Neural cell (in vitro differentiated cells): ENCODE results near the gene NTRK1. TPM values are rescaled to one million over a fixed set of nuclear protein-coding genes. Genes with fewer than 3 reads are reported as not detected.

Experiments
- H2AFZ ChIP-seq: fragments of 200-600, 300-800 bp; sonication (generic), shearing (Covaris generic); 2 replicates; pipeline ENCODE4 v1.6.0; 2014; ENCODE audit warnings: low read depth, mild to moderate bottlenecking, antibody characterized with exemption, low read length, moderate library complexity
- H3F3A ChIP-seq: fragments of 200-600 bp; shearing (Covaris generic); 2 replicates; pipeline ENCODE4 v1.6.1; 2016; ENCODE audit warnings: mild to moderate bottlenecking, moderate library complexity, mixed read lengths, antibody characterized with exemption, low read length; ENCODE audit not compliant: insufficient read depth, poor library complexity, severe bottlenecking
- H3K27ac ChIP-seq: fragments of 200-600, 300-800 bp; sonication (generic), shearing (Covaris generic); 2 replicates; pipeline ENCODE4 v1.5.1; 2014; ENCODE audit warnings: mild to moderate bottlenecking, low read length, moderate library complexity
- H3K27me3 ChIP-seq: fragments of 300-800, 200-600 bp; sonication (generic), shearing (Covaris generic); 2 replicates; pipeline ENCODE4 v1.6.0; 2014; ENCODE audit warnings: mild to moderate bottlenecking, low read depth, low read length, moderate library complexity; ENCODE audit not compliant: insufficient read depth
- H3K36me3 ChIP-seq: fragments of 300-800, 200-600 bp; sonication (generic), shearing (Covaris generic); 2 replicates; pipeline ENCODE4 v1.5.1; 2014; ENCODE audit warnings: mild to moderate bottlenecking, antibody characterized with exemption, low read length, moderate library complexity; ENCODE audit not compliant: insufficient read depth
- H3K4me2 ChIP-seq: fragments of 300-800, 200-600 bp; sonication (generic), shearing (Covaris generic); 2 replicates; pipeline ENCODE4 v1.6.0; 2014; ENCODE audit warnings: mild to moderate bottlenecking, low read length
- H3K4me3 ChIP-seq: fragments of 300-800, 200-600 bp; sonication (generic), shearing (Covaris generic); 2 replicates; pipeline ENCODE4 v1.5.1; 2014; ENCODE audit warnings: mild to moderate bottlenecking, low read length, moderate library complexity
- H3K79me2 ChIP-seq: fragments of 200-600 bp; shearing (Covaris generic); replicated peaks from 2 replicates; pipeline ENCODE4 v1.6.0; 2014; ENCODE audit warnings: mild to moderate bottlenecking, low read length, moderate library complexity; ENCODE audit not compliant: insufficient read depth
- H3K9ac ChIP-seq: fragments of 300-800, 200-600 bp; sonication (generic), shearing (Covaris generic); 2 replicates; pipeline ENCODE4 v1.6.1; 2016; ENCODE audit warnings: mild to moderate bottlenecking, low read length, mixed read lengths
- H3K9me2 ChIP-seq: fragments of 200-600 bp; shearing (Covaris generic); 2 replicates; pipeline ENCODE4 v1.6.1; 2016; ENCODE audit warnings: mild to moderate bottlenecking, low read length, mixed read lengths; ENCODE audit not compliant: insufficient read depth
- H3K9me3 ChIP-seq: fragments of 200-600, 300-800 bp; sonication (generic), shearing (Covaris generic); 2 replicates; pipeline ENCODE4 v1.6.1; 2016; ENCODE audit warnings: mild to moderate bottlenecking, mixed run types, low read length, moderate library complexity, mixed read lengths
- H4K20me1 ChIP-seq: fragments of 200-600 bp; shearing (Covaris generic); 2 replicates; pipeline ENCODE4 v1.6.1; 2016; ENCODE audit warnings: mild to moderate bottlenecking, mixed run types; ENCODE audit not compliant: insufficient read depth
- EP300 ChIP-seq: fragments of 450-650 bp; conservative IDR thresholded peaks from 2 replicates; pipeline ENCODE4 v1.6.1; 2014; ENCODE audit warnings: antibody characterized with exemption, mild to moderate bottlenecking, moderate library complexity; ENCODE audit not compliant: poor library complexity, severe bottlenecking
- EZH2 ChIP-seq: fragments of 200-600, 300-800 bp; shearing (Covaris generic), sonication (generic); IDR thresholded peaks from 2 replicates; pipeline ENCODE4 v1.6.1; 2014; ENCODE audit warnings: antibody characterized with exemption, low read length, borderline replicate concordance, mild to moderate bottlenecking; ENCODE audit not compliant: insufficient read depth, poor library complexity, severe bottlenecking
- MXI1 ChIP-seq: fragments of 450-650 bp; conservative IDR thresholded peaks from 2 replicates; pipeline ENCODE4 v1.6.1; 2014; ENCODE audit warnings: antibody characterized with exemption, mild to moderate bottlenecking; ENCODE audit not compliant: poor library complexity, severe bottlenecking
- POLR2AphosphoS5 ChIP-seq: IDR thresholded peaks from 2 replicates; pipeline ENCODE4 v1.6.1; 2012
- RAD21 ChIP-seq: fragments of 450-650 bp; conservative IDR thresholded peaks from 2 replicates; pipeline ENCODE4 v1.6.1; 2014; ENCODE audit warnings: antibody characterized with exemption, mild to moderate bottlenecking, moderate library complexity
- REST ChIP-seq: IDR thresholded peaks from 2 replicates; pipeline ENCODE4 v1.6.1; 2012; ENCODE audit warnings: borderline replicate concordance
- SMC3 ChIP-seq: fragments of 450-650 bp; conservative IDR thresholded peaks from 2 replicates; pipeline ENCODE4 v1.6.1; 2014; ENCODE audit warnings: antibody characterized with exemption, mild to moderate bottlenecking, moderate library complexity; ENCODE audit not compliant: poor library complexity
- TAF1 ChIP-seq: IDR thresholded peaks from 2 replicates; pipeline ENCODE4 v1.6.1; 2012; ENCODE audit warnings: low read depth
- polyA plus RNA-seq: library from polyadenylated mRNA; depleted of rRNA; stranded (reverse); fragments of >200 nt; gene quantifications from 2 replicates; pipeline ENCODE4 v1.2.3, GENCODE V29; 2014
- TF ChIP-seq, protein P1 (sequence below): fragments of 450-650 bp; IDR thresholded peaks from 2 replicates; pipeline ENCODE4 v1.5.1; 2014; ENCODE audit warnings: antibody characterized with exemption, mild to moderate bottlenecking, moderate library complexity; ENCODE audit not compliant: poor library complexity, severe bottlenecking

Gene NTRK1
- polyA plus RNA-seq, 1 donor from 2014 or later = 4.9 TPM

- H2AFZ ChIP-seq = no peak overlapping the region
- H3F3A ChIP-seq = no peaks in the 10 kb centered on the region
- H3K27ac ChIP-seq = no peak overlapping the region
- no peaks in the 10 kb centered on the region for H4K20me1 ChIP-seq
- TF ChIP-seq REST (no peak), SMC3 (no peak), TAF1 (no peak), EZH2 (no peak), EP300 (no peak), POLR2AphosphoS5 (no peak), RAD21 (no peak), MXI1 (no peak)
- TF ChIP-seq, protein P1, sequence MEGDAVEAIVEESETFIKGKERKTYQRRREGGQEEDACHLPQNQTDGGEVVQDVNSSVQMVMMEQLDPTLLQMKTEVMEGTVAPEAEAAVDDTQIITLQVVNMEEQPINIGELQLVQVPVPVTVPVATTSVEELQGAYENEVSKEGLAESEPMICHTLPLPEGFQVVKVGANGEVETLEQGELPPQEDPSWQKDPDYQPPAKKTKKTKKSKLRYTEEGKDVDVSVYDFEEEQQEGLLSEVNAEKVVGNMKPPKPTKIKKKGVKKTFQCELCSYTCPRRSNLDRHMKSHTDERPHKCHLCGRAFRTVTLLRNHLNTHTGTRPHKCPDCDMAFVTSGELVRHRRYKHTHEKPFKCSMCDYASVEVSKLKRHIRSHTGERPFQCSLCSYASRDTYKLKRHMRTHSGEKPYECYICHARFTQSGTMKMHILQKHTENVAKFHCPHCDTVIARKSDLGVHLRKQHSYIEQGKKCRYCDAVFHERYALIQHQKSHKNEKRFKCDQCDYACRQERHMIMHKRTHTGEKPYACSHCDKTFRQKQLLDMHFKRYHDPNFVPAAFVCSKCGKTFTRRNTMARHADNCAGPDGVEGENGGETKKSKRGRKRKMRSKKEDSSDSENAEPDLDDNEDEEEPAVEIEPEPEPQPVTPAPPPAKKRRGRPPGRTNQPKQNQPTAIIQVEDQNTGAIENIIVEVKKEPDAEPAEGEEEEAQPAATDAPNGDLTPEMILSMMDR = no peak
- no peaks in the 10 kb centered on the region for H3K36me3 ChIP-seq
- no peak overlapping the region for H3K4me2 ChIP-seq
- H3K4me3 ChIP-seq = no peak overlapping the region
- H3K79me2 ChIP-seq = no peaks in the 10 kb centered on the region
- H3K27me3 ChIP-seq = no peaks in the 10 kb centered on the region
- no peaks in the 10 kb centered on the region for H3K9me2 ChIP-seq
- H3K9ac ChIP-seq = no peak overlapping the region
- no peaks in the 10 kb centered on the region for H3K9me3 ChIP-seq
Observed at GRCh38 chr1:156873659-156874058, 13.0 kb downstream of the NTRK1 start.

DNA sequence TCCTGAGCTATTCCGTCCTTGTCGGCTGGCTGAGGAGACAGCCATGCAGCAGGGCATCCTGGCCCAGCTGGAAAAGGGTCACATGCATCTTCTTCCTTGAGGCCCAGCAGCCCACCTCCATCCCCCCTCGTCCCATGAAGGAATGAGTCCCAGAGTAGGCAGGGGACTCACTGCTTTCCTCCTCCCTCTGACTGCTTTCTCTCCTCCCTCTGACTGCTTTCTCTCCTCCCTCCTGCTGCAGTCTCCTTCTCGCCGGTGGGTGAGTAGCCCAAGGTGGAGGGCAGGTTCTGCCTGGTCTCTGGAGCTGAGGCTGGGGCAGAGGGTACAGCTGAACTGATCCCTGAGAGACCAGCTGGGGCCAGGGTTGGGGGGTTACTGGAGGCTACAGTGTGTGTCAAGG, 13.5 kb downstream of the NTRK1 start:
- Histone ChIP-seq H3K9me3 (no peaks in the 10 kb centered on the region), H2AFZ (no peak overlapping the region), H3K36me3 (no peaks in the 10 kb centered on the region), H3F3A (no peaks in the 10 kb centered on the region), H3K9me2 (no peaks in the 10 kb centered on the region), H3K4me2 (no peak overlapping the region), H4K20me1 (no peaks in the 10 kb centered on the region), H3K27me3 (no peaks in the 10 kb centered on the region), H3K4me3 (no peak overlapping the region), H3K27ac (no peak overlapping the region), H3K9ac (no peak overlapping the region), H3K79me2 (no peaks in the 10 kb centered on the region)
- TF ChIP-seq TAF1 (no peak), MXI1 (no peak), POLR2AphosphoS5 (no peak), REST (no peak), EP300 (no peak), SMC3 (no peak), RAD21 (no peak)
- TF ChIP-seq, protein P1 = no peak
